HepG2 (cell line): ENCODE data around the gene DUSP12. TPM values are rescaled to one million over a fixed set of nuclear protein-coding genes. Genes with fewer than 3 reads are reported as not detected.

Experiments used
- BRD4 ChIP-seq: sonication (generic); formaldehyde crosslinking; IDR thresholded peaks from 2 replicates; pipeline ENCODE4 v1.4.0; 2020; ENCODE audit warnings: missing genetic modification reagents
- HDAC2 ChIP-seq: sonication (generic); formaldehyde crosslinking; IDR thresholded peaks from 2 replicates; pipeline ENCODE4 v1.4.0; 2020; ENCODE audit warnings: missing genetic modification reagents
- IRF2 ChIP-seq: IDR thresholded peaks from 2 replicates; pipeline ENCODE4 v1.6.1; 2018; ENCODE audit warnings: missing genetic modification reagents, missing compliant biosample characterization
- KDM4B ChIP-seq: sonication (generic); formaldehyde crosslinking; IDR thresholded peaks from 2 replicates; pipeline ENCODE4 v1.4.0; 2020; ENCODE audit warnings: missing genetic modification reagents
- LCORL ChIP-seq, 2 experiments: fragments of 450-650 bp in 1 of 2; sonication (generic) in 1 of 2; formaldehyde crosslinking in 1 of 2; IDR thresholded peaks; 2 replicates each; pipeline versions ENCODE4 v1.5.0 to v1.6.1; 2017 to 2020; ENCODE audit warnings: antibody characterized with exemption in 1 of 2, missing genetic modification reagents in 1 of 2
- MAZ ChIP-seq, 2 experiments: sonication (generic) in 1 of 2; formaldehyde crosslinking in 1 of 2; IDR thresholded peaks; 2 replicates each; pipeline versions ENCODE4 v1.5.0 to v1.6.1; 2012 to 2020; ENCODE audit warnings: low read depth in 2 of 2, mild to moderate bottlenecking in 2 of 2, borderline replicate concordance in 1 of 2, improper control_type of control experiment in 1 of 2, low read length in 1 of 2, missing genetic modification reagents in 1 of 2, moderate library complexity in 1 of 2
- MEF2D ChIP-seq: sonication (generic); formaldehyde crosslinking; IDR thresholded peaks from 2 replicates; pipeline ENCODE4 v1.5.1; 2020; ENCODE audit warnings: mild to moderate bottlenecking, missing genetic modification reagents
- NFE2L1 ChIP-seq: sonication (generic); formaldehyde crosslinking; IDR thresholded peaks from 2 replicates; pipeline ENCODE4 v1.4.0; 2020; ENCODE audit warnings: missing genetic modification reagents, mild to moderate bottlenecking, borderline replicate concordance
- PPARG ChIP-seq: conservative IDR thresholded peaks from 2 replicates; pipeline ENCODE4 v1.6.1; 2016; ENCODE audit warnings: missing biosample characterization, missing genetic modification reagents
- SKIL ChIP-seq: sonication (generic); formaldehyde crosslinking; IDR thresholded peaks from 2 replicates; pipeline ENCODE4 v1.8.0; 2022; ENCODE audit warnings: missing genetic modification reagents, mild to moderate bottlenecking, moderate library complexity, borderline replicate concordance
- SOX13 ChIP-seq, 3 experiments: fragments of 450-650 bp in 1 of 3; sonication (generic) in 1 of 3; formaldehyde crosslinking in 1 of 3; IDR thresholded peaks in 2 of 3; conservative IDR thresholded peaks in 1 of 3; 2 replicates each; pipeline versions ENCODE4 v1.5.0 to v1.6.1; 2016 to 2020; ENCODE audit warnings: antibody characterized with exemption in 1 of 3, mild to moderate bottlenecking in 1 of 3, missing compliant biosample characterization in 1 of 3, missing genetic modification reagents in 1 of 3, moderate library complexity in 1 of 3
- TBX3 ChIP-seq: fragments of 450-650 bp; IDR thresholded peaks from 2 replicates; pipeline ENCODE4 v1.6.1; 2017; ENCODE audit warnings: antibody characterized with exemption, mild to moderate bottlenecking, inconsistent platforms, borderline replicate concordance
- TCF12 ChIP-seq, 2 experiments: fragments of 450-650 bp in 1 of 2; sonication (generic) in 1 of 2; formaldehyde crosslinking in 1 of 2; IDR thresholded peaks; 2 replicates each; pipeline versions ENCODE4 v1.6.1 to v1.8.0; 2017 to 2022; ENCODE audit warnings: antibody characterized with exemption in 1 of 2, mild to moderate bottlenecking in 1 of 2, missing genetic modification reagents in 1 of 2, moderate library complexity in 1 of 2
- TFE3 ChIP-seq: IDR thresholded peaks from 2 replicates; pipeline ENCODE4 v1.6.1; 2016
- WIZ ChIP-seq: sonication (generic); formaldehyde crosslinking; IDR thresholded peaks from 2 replicates; pipeline ENCODE4 v1.5.1; 2020; ENCODE audit warnings: mild to moderate bottlenecking, missing genetic modification reagents
- ZBTB37 ChIP-seq: sonication (generic); formaldehyde crosslinking; IDR thresholded peaks from 2 replicates; pipeline ENCODE4 v1.4.0; 2020; ENCODE audit warnings: mild to moderate bottlenecking, missing genetic modification reagents
- ZKSCAN5 ChIP-seq: sonication (generic); formaldehyde crosslinking; IDR thresholded peaks from 2 replicates; pipeline ENCODE4 v1.5.1; 2020; ENCODE audit warnings: mild to moderate bottlenecking, missing genetic modification reagents
- ZNF253 ChIP-seq: sonication (generic); formaldehyde crosslinking; IDR thresholded peaks from 2 replicates; pipeline ENCODE4 v1.8.0; 2022; ENCODE audit warnings: mild to moderate bottlenecking, missing genetic modification reagents, borderline replicate concordance
- ZNF331 ChIP-seq: sonication (generic); formaldehyde crosslinking; IDR thresholded peaks from 2 replicates; pipeline ENCODE4 v1.4.0; 2020; ENCODE audit warnings: missing genetic modification reagents
- ZNF543 ChIP-seq: sonication (generic); formaldehyde crosslinking; IDR thresholded peaks from 2 replicates; pipeline ENCODE4 v1.4.0; 2020; ENCODE audit warnings: mild to moderate bottlenecking, missing genetic modification reagents
- ZNF639 ChIP-seq: conservative IDR thresholded peaks from 2 replicates; pipeline ENCODE4 v1.6.1; 2018; ENCODE audit warnings: missing genetic modification reagents
- ZNF678 ChIP-seq: sonication (generic); formaldehyde crosslinking; IDR thresholded peaks from 2 replicates; pipeline ENCODE4 v1.4.0; 2020; ENCODE audit warnings: mild to moderate bottlenecking, missing genetic modification reagents
- ZNF703 ChIP-seq: sonication (generic); formaldehyde crosslinking; IDR thresholded peaks from 2 replicates; pipeline ENCODE4 v1.5.1; 2020; ENCODE audit warnings: missing genetic modification reagents, mild to moderate bottlenecking, moderate library complexity, borderline replicate concordance
- polyA plus RNA-seq, 8 experiments: library from polyadenylated mRNA; depleted of rRNA in 3 of 8; stranded (reverse) in 7 of 8; unstranded in 1 of 8; fragments of >200 nt; fragmentation: Illumina TruSeq in 4 of 8; extraction: Trizol in 4 of 8; gene quantifications; 2 replicates each; pipeline versions ENCODE4 v1.2.1 to v1.2.3, GENCODE V29; 2011 to 2016; ENCODE audit warnings: low read depth in 4 of 8, missing spikeins in 1 of 8, mixed read lengths in 1 of 8; ENCODE audit not compliant: insufficient read depth in 1 of 8
- total RNA-seq, 5 experiments: library from RNA; depleted of rRNA; stranded (reverse); fragments of >200 nt; fragmentation: Illumina TruSeq; extraction: Trizol; gene quantifications; 2 replicates each; pipeline ENCODE4 v1.2.3, GENCODE V29; 2016; ENCODE audit warnings: low read depth in 1 of 5

The DUSP12 gene
- total and polyA plus RNA-seq, 2 of the 13 experiments (the other 11 are each of a cell fraction or from before 2014, with no cell fraction given), result 36.7 to 37.1 TPM

GRCh38 chr1:161702250-161702649 lies 47.3 kb upstream of the DUSP12 start (continued):
- TF ChIP-seq IRF2 (peak; percentile 82), ZNF331 (CRISPR knock-in tag) (peak; percentile 95), WIZ (CRISPR knock-in tag) (no peak), ZBTB37 (no peak), NFE2L1 (no peak), TBX3 (0 out of 2 replicates have a peak, but pooled peaks have one; percentile 32), LCORL (IDR thresholded peaks at IDR 0.05) (no peak), LCORL (CRISPR knock-in tag; IDR thresholded peaks at IDR 0.05) (peak; percentile 24; the same call in 1 of the 2 replicates), MEF2D (CRISPR knock-in tag) (peak; percentile 68; the same call in 1 of the 2 replicates), SKIL (CRISPR knock-in tag) (peak; percentile 94), TFE3 (CRISPR knock-in tag) (peak; percentile 27; the same call in 1 of the 2 replicates), SOX13 (IDR thresholded peaks at IDR 0.05) (no peak), SOX13 (CRISPR knock-in tag; conservative IDR thresholded peaks at IDR 0.05 in 1 of 2, IDR thresholded peaks at IDR 0.05 in 1 of 2) (peak in 1 of 2 experiments; percentile 80; a peak in 2 of 4 replicates), ZNF253 (no peak), BRD4 (CRISPR knock-in tag) (no peak), MAZ (IDR thresholded peaks at IDR 0.05; ENCODE audit: borderline replicate concordance, low read depth, low read length) (no peak), MAZ (CRISPR knock-in tag; IDR thresholded peaks at IDR 0.05; ENCODE audit: low read depth) (no peak), ZNF678 (no peak), PPARG (CRISPR knock-in tag) (0 out of 2 replicates have a peak, but pooled peaks have one; percentile 18), ZNF639 (CRISPR knock-in tag) (no peak), ZNF543 (CRISPR knock-in tag) (peak; percentile 77; the same call in 1 of the 2 replicates), ZKSCAN5 (CRISPR knock-in tag) (no peak), TCF12 (IDR thresholded peaks at IDR 0.05) (no peak), TCF12 (CRISPR knock-in tag; IDR thresholded peaks at IDR 0.05) (no peak), HDAC2 (CRISPR knock-in tag) (peak; percentile 94), KDM4B (CRISPR knock-in tag) (0 out of 2 replicates have a peak, but pooled peaks have one; percentile 27), ZNF703 (CRISPR knock-in tag) (no peak)
